Heart left ventricle (tissue), 16 donors: ENCODE data around the gene SNRPD2. TPM values are rescaled to one million over a fixed set of nuclear protein-coding genes. Genes with fewer than 3 reads are reported as not detected.

Source experiments
- ATAC-seq, 4 donors: fragments of 200-7000 bp; cut with Tn5 transposase; one replicate each; pipeline ENCODE4 v1.9.1; 2020 to 2022; ENCODE audit warnings: moderate library complexity in 4 of 4, mild to moderate bottlenecking in 3 of 4, moderate number of reproducible peaks in 1 of 4
- DNase-seq, 5 donors: peaks; one replicate each; pipeline ENCODE4 v3.0.0-alpha.2; 2020
- H3K27ac ChIP-seq, 12 donors: fragments of 200-600 bp; sonication (generic) in 4 of 12; one replicate each; pipeline versions ENCODE4 v1.5.0 to v1.8.0; 2016 to 2022; ENCODE audit warnings: mild to moderate bottlenecking in 2 of 12
- H3K27me3 ChIP-seq, 9 donors: fragments of 200-600 bp; sonication (generic) in 2 of 9; one replicate each; pipeline versions ENCODE4 v1.5.1 to v1.8.0; 2016 to 2022; ENCODE audit warnings: mild to moderate bottlenecking in 3 of 9
- H3K36me3 ChIP-seq, 9 donors: fragments of 200-600 bp; sonication (generic) in 2 of 9; one replicate each; pipeline versions ENCODE4 v1.5.0 to v1.8.0; 2018 to 2022; ENCODE audit warnings: mild to moderate bottlenecking in 2 of 9
- H3K4me1 ChIP-seq, 12 donors: fragments of 200-600 bp; sonication (generic) in 4 of 12; one replicate each; pipeline versions ENCODE4 v1.5.0 to v1.8.0; 2016 to 2022; ENCODE audit warnings: mild to moderate bottlenecking in 3 of 12
- H3K4me3 ChIP-seq, 12 donors: fragments of 200-600 bp; sonication (generic) in 4 of 12; one replicate each; pipeline versions ENCODE4 v1.5.0 to v1.8.0; 2017 to 2022; ENCODE audit warnings: mild to moderate bottlenecking in 9 of 12, moderate library complexity in 4 of 12
- H3K9me3 ChIP-seq, 12 donors: fragments of 200-600 bp; sonication (generic) in 4 of 12; one replicate each; pipeline versions ENCODE4 v1.5.0 to v1.8.0; 2016 to 2022; ENCODE audit warnings: mild to moderate bottlenecking in 1 of 12
- CTCF ChIP-seq, 12 donors: fragments of 200-600 bp; sonication (generic) in 4 of 12; IDR thresholded peaks; one replicate each; pipeline versions ENCODE4 v1.5.0 to v1.8.0; 2018 to 2022; ENCODE audit warnings: antibody characterized with exemption in 12 of 12, mild to moderate bottlenecking in 5 of 12
- POLR2A ChIP-seq, 2 donors: fragments of 450-650 bp; IDR thresholded peaks; one replicate each; pipeline ENCODE4 v1.6.1; 2017; ENCODE audit warnings: antibody characterized with exemption in 2 of 2, mild to moderate bottlenecking in 2 of 2, moderate library complexity in 2 of 2
- WGBS, 4 donors: extraction: QIAGEN DNeasy Blood & Tissue Kit in 2 of 4; methylation state at CpG; one replicate each; pipeline versions ENCODE4 v1.1.5 to v1.1.7; 2013 to 2018; 5-methylcytosine and 5-hydroxymethylcytosine counted together
- intact Hi-C, 10 donors: fragments of 100-400 bp; cut with DNase I; formaldehyde crosslinking; loops; one replicate each; pipeline versions ENCODE4 v1.11.1 to v1.14.2; 2022
- polyA plus RNA-seq, 2 donors: library from polyadenylated mRNA; stranded (reverse); fragments of 200-250 nt; gene quantifications; one replicate each; pipeline ENCODE4 v1.2.3, GENCODE V29; 2013
- total RNA-seq, 9 donors: library from RNA; depleted of rRNA in 2 of 9; stranded (reverse); fragments of >200 nt in 2 of 9; fragmentation: NEBNext Ultra II Directional in 3 of 9; extraction: Animal tissue kit (Norgen Biotek cat#: 25700) in 3 of 9; gene quantifications; one replicate each; pipeline versions ENCODE4 v1.1.0 to v1.2.4, GENCODE V29; 2016 to 2023
- donor health status: ischemic (EF 13 %, LVEDD 7.1; RV severe dilation, severe dysfunction).
- donor health status: healthy with polysubstance abuse.
- donor health status: DM: no; HTN: yes; CAD: no.
- donor health status: DM: no; HTN: no; CAD: no.
- donor health status: ischemic (EF 25% LVEDD 6.9; RV normal size, moderate dysfunction).
- donor health status: ischemic (EF 25% LVEDD 5.7; RV mildly dilated, moderate dysfunction).
- donor health status: healthy.
- donor health status: DM: yes; HTN: yes; CAD: no.
- donor health status: ischemic (EF 35%, LVEDD 5.7; RV mildly dilated, moderate dysfunction).
- donor health status: nonischemic (EF 11% LVEDD 7.7; RV severe dilation, severe dysfunction).
- donor health status: DM: yes; HTN: yes; CAD: no.
- donor health status: PGD.
- donor health status: ischemic (EF 29% LVEDD 5.4; RV normal size, mild dysfunction).
- donor health status: nonischemic (EF 23%, LVEDD 6.1; RV moderate dilation, normal function).

SNRPD2 gene
- total and polyA plus RNA-seq, 11 donors, result 149 to 343 (median 249) TPM

- intact Hi-C loops, result loop anchor here in 1 of 10 donors (5.0 kb wide), 1 partner anchor 161 kb away; no protein-coding TSS in a partner anchor
Observed at GRCh38 chr19:45682908-45683307, 8.8 kb downstream of the SNRPD2 start.

GRCh38 chr19:45682117-45682516 lies 9.6 kb downstream of the SNRPD2 start:
- peak overlapping the region in 6 of 12 donors; percentile 29 to 82 (median 66) for H3K27ac ChIP-seq
- 72 to 78% (median 76%) methylated on average over 8 of the region's 8 CpGs for WGBS, 4 donors
- DNase-seq, result no peak

More at GRCh38 chr19:45682908-45683307, 8.8 kb downstream of the SNRPD2 start:
- H3K9me3 ChIP-seq, result no peaks in the 10 kb centered on the region
- ATAC-seq, result no peak
- no peak overlapping the region for H3K27ac ChIP-seq
- no peak for DNase-seq
- WGBS, 4 donors, result 63 to 68% (median 65%) methylated on average over 5 of the region's 5 CpGs
- no peak overlapping the region for H3K4me3 ChIP-seq
- peaks cover 0 to 19% (median 7%) of the 10 kb centered on the region in 12 donors for H3K4me1 ChIP-seq
- peaks cover 0 to 45% (median 30%) of the 10 kb centered on the region in 9 donors for H3K36me3 ChIP-seq
- peaks cover 2 to 20% (median 13%) of the 10 kb centered on the region in 9 donors for H3K27me3 ChIP-seq
- no peak for TF ChIP-seq CTCF (IDR thresholded peaks at IDR 0.05)
- no peak for TF ChIP-seq POLR2A (IDR thresholded peaks at IDR 0.05)

GRCh38 chr19:45681391-45682015 lies 10.2 kb downstream of the SNRPD2 start:
- peak; percentile 91 to 99 (median 98) for TF ChIP-seq CTCF (IDR thresholded peaks at IDR 0.05)
- peak in 1 of 2 donors; percentile 42 for TF ChIP-seq POLR2A (IDR thresholded peaks at IDR 0.05)
- Histone ChIP-seq H3K36me3 (peaks cover 0 to 31% (median 16%) of the 10 kb centered on the region in 9 donors), H3K27me3 (peaks cover 10 to 33% (median 27%) of the 10 kb centered on the region in 9 donors), H3K27ac (peak overlapping the region in 11 of 12 donors; percentile 29 to 82 (median 61)), H3K4me1 (peaks cover 0 to 33% (median 15%) of the 10 kb centered on the region in 12 donors), H3K4me3 (peak overlapping the region; percentile 3 to 55 (median 47)), H3K9me3 (no peaks in the 10 kb centered on the region)
- intact Hi-C loops, result loop anchor here in 1 of 10 donors (2.0 to 5.0 kb wide), 2 partner anchors 75 to 159 kb away; no protein-coding TSS in a partner anchor
- WGBS, 4 donors, result 3 to 5% (median 4%) methylated on average over 27 to 51 of the region's 51 CpGs
- peak; percentile 86 to 91 (median 88) for ATAC-seq
- DNase-seq, result peak; percentile 78 to 91 (median 86)

More at GRCh38 chr19:45682117-45682516, 9.6 kb downstream of the SNRPD2 start:
- Histone ChIP-seq H3K4me1 (peaks cover 0 to 26% (median 10%) of the 10 kb centered on the region in 12 donors), H3K27me3 (peaks cover 9 to 27% (median 21%) of the 10 kb centered on the region in 9 donors), H3K36me3 (peaks cover 0 to 37% (median 22%) of the 10 kb centered on the region in 9 donors), H3K9me3 (no peaks in the 10 kb centered on the region), H3K4me3 (peak overlapping the region in 4 of 12 donors; percentile 43 to 54 (median 52))
- ATAC-seq, result no peak
- TF ChIP-seq POLR2A (IDR thresholded peaks at IDR 0.05) (no peak), CTCF (IDR thresholded peaks at IDR 0.05) (no peak)
- intact Hi-C loops, result loop anchor here in 1 of 10 donors (5.0 kb wide), 1 partner anchor 160 kb away; no protein-coding TSS in a partner anchor
